NB4 (cell line): ENCODE measurements around the gene PLBD2.

Source experiments
- DNase-seq: peaks from one replicate; pipeline ENCODE4 v3.0.0; 2010; ENCODE audit warnings: low read depth
- H3K4me3 ChIP-seq: one replicate; pipeline ENCODE4 v1.5.1; 2011; ENCODE audit warnings: mild to moderate bottlenecking, low read depth, low read length, moderate library complexity
- MYC ChIP-seq: IDR thresholded peaks from 2 replicates; pipeline ENCODE4 v1.6.1; 2011; ENCODE audit warnings: low read depth, low read length
- POLR2A ChIP-seq: IDR thresholded peaks from 2 replicates; pipeline ENCODE4 v1.6.1; 2011; ENCODE audit warnings: mild to moderate bottlenecking; ENCODE audit not compliant: insufficient read length; ENCODE audit errors: extremely low read depth
- TF ChIP-seq, protein P1 (sequence below): IDR thresholded peaks from one replicate; pipeline ENCODE4 v1.5.1; 2012; ENCODE audit warnings: low read depth, low read length
- TF ChIP-seq, protein P2 (sequence below): IDR thresholded peaks from 2 replicates; pipeline ENCODE4 v1.6.1; 2011; ENCODE audit warnings: low read depth, low read length

The PLBD2 gene

DNA sequence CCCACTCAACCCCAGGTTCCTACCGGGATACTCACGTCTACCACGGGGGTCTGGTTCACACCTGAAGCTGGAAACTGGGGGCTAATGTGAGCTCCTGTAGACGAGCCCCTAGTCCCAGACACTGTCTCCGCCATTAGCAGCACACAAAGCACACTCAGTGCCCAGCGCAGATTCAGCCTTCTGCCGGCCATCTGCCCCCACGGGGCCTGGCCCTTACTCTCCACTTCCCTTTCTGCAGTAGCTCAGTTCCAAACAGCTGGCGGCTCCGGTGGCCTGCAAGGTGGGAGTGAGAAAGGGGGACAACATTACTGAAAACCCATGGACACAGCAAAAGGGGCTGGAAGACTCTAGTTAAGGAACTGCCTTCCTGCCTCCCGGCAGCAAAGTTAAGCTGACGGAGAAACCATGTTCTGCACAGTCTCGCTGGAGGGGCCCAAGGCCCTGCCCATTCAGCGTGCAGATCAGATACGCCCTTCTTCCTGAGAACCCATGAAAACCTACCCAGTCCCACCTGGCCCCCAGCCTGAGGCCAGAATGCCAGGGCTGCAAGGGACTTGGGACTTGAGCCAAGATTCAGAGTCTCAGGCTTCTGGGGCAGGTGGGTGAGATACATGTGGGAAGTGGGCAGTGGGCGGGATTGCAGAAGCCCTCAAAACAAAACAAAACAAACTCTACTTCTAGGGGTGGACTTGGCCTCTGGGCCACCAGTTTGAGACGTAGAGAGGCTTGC is 25.5 kb upstream of the PLBD2 start:
- TF ChIP-seq, protein P1, sequence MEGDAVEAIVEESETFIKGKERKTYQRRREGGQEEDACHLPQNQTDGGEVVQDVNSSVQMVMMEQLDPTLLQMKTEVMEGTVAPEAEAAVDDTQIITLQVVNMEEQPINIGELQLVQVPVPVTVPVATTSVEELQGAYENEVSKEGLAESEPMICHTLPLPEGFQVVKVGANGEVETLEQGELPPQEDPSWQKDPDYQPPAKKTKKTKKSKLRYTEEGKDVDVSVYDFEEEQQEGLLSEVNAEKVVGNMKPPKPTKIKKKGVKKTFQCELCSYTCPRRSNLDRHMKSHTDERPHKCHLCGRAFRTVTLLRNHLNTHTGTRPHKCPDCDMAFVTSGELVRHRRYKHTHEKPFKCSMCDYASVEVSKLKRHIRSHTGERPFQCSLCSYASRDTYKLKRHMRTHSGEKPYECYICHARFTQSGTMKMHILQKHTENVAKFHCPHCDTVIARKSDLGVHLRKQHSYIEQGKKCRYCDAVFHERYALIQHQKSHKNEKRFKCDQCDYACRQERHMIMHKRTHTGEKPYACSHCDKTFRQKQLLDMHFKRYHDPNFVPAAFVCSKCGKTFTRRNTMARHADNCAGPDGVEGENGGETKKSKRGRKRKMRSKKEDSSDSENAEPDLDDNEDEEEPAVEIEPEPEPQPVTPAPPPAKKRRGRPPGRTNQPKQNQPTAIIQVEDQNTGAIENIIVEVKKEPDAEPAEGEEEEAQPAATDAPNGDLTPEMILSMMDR, result no peak
- TF ChIP-seq POLR2A, result no peak
- TF ChIP-seq, protein P2, sequence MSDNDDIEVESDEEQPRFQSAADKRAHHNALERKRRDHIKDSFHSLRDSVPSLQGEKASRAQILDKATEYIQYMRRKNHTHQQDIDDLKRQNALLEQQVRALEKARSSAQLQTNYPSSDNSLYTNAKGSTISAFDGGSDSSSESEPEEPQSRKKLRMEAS, result no peak
- TF ChIP-seq MYC, result no peak

DNA sequence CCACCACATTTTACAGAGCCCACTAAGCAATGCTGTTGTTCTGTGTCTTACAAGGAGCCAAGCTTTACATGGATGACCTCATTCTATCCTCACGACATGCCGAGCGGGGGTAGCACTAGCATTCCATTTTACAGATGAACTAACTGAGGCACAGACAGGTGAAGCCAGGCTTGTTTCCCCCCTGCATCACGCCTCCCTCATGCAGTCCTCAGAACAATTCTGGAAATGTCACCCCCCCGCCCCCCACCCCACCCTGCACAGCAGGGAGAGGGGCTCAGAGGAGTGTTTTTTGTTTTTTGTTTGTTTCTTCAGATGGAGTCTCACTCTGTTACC is 25.0 kb upstream of the PLBD2 start:
- H3K4me3 ChIP-seq, result peak overlapping the region; percentile 95
- TF ChIP-seq MYC, result no peak
- TF ChIP-seq POLR2A, result no peak
- TF ChIP-seq, protein P2, result no peak
- TF ChIP-seq, protein P1, result no peak
- no peak for DNase-seq

More for the DNA sequence above, 25.5 kb upstream of the PLBD2 start:
- H3K4me3 ChIP-seq, result peak overlapping the region; percentile 95
- DNase-seq, result no peak

DNA sequence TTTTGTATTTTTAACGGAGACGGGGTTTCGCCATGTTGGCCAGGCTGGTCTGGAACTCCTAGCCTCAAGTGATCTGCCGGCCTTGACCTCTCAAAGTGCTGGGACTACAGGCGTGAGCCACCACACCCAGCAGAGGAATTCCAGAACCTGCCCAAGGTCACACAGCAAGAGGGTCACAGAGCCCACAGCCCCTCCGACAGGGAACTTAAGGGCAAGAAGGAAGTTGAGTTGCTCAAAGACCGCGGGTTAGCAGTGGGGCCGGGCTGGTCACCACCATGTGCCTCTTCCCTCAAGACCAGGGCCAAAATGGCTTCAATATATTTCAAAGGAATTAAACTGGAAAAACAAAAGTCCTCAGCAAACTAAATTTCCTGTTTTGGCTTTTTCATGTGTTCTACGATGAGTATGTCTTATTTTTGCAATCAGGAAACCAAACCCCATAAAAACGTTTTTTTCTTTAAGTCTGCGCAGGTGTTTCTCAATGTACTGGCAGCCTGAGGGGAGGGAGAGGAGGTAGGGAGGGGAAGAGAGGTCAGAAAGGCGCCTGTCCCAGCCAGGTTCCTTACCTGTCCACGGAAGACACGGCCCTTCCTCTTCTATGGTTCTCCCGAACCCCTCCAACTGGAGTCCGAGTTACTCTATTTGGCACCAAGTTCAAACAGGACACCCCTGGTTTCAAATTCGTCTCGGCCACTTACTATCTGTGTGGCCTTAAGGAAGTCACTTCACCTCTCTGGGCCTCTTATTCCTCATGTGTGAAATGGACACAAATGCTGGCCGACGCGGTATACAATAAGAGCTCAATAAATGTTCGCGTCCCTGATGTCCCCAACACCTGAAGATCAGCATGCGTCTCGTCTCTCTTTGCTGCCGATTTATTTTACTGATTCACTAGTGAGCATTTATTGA is 24.3 kb upstream of the PLBD2 start:
- DNase-seq, result peak; percentile 87
- peak overlapping the region; percentile 95 for H3K4me3 ChIP-seq
- TF ChIP-seq, protein P2, result peak; percentile 90
- TF ChIP-seq, protein P1, result no peak
- TF ChIP-seq MYC, result peak; percentile 87

DNA sequence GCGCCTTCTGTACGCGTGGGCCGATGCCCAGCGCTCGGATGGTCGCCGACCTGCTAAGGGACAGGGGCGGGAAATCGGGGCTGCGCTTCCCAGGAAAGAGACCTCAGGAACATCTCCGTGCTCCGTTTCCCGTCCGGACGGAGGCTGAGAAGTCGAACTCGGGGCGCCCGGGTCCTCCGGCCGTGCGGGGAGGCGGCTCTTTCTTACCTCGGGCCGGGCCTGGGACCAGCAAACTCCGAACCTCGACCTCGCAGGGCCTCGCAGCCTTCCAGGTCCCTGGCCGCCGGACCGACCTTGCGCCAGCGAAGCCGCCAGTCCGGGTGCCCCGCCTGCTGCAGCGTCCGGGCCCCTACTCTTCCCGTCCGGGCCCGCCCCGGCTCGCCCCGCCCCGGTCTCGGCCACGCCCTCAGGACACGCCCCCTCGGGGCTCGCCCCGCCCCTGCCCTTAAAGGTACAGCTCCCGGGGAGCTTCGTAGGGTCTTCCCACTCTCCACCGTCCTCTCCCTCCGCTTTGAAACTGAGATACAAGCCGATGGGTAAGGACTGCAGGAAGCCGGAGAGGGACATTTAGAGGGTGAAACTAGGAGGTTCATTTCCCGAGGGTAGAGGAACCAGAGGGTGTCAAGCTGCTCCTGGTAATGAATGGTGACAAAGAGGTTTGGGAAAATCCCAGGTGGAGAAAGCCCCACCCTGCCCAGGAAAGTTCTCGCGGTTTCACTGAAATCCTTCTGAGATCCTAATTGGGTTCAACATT is 23.4 kb upstream of the PLBD2 start, which contains the start of gene SLC8B1:
TSS of gene SLC8B1 (minus strand) at position 324 of the 754 bp plus-strand sequence. CDS start 2,231 bp downstream, outside the sequence.
- DNase-seq, result peak; percentile 91
- H3K4me3 ChIP-seq, result peak within 1 kb of the TSS; percentile 95
- TF ChIP-seq POLR2A, result peak; percentile 96
- TF ChIP-seq, protein P2, result no peak
- 0 out of 2 replicates have a peak, but pooled peaks have one; percentile 53 for TF ChIP-seq MYC
- TF ChIP-seq, protein P1, result no peak

DNA sequence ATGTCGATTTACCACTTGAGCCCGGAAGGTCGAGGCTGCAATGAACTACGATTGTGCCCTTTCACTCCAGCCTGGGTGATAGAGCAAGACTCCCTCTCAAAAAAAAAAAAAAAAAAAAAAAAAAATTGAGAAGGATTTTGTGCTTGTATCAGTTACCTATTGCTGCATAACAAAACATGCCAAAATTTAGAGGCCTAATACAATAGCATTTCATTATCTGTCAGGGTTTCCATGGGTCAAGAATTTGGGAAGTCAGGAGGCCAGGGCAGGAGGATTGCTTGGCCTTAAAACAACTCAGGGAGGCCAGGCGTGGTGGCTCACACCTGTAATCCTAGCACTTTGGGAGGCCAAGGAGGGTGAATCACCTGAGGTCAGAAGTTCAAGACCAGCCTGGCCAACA is 18.8 kb upstream of the PLBD2 start:
- no peak overlapping the region for H3K4me3 ChIP-seq
- DNase-seq, result no peak
- TF ChIP-seq, protein P1, result no peak
